ENCODE measurements around the gene UBASH3A.

UBASH3A gene

GRCh38 chr21:42456457-42456856 lies 52.8 kb downstream of the UBASH3A start:
- Histone ChIP-seq H3K4me1 (ENCODE audit: control insufficient read depth, insufficient read depth, low read length) (no peaks in the 10 kb centered on the region), H3K4me2 (ENCODE audit: low read length) (no peak overlapping the region), H3K9me3 (replicated peaks; ENCODE audit: low read length) (no peaks in the 10 kb centered on the region), H3K4me3 (ENCODE audit: low read length) (no peak overlapping the region), H3K9ac (ENCODE audit: low read depth, low read length) (no peak overlapping the region), H3K27me3 (ENCODE audit: control insufficient read depth, insufficient read depth, low read length) (peaks cover 5% of the 10 kb centered on the region), H3K36me3 (ENCODE audit: insufficient read depth, low read length) (no peaks in the 10 kb centered on the region)

- no peaks in the 10 kb centered on the region for H3K9me3 ChIP-seq (replicated peaks; ENCODE audit: low read length)
- no peaks in the 10 kb centered on the region for H3K36me3 ChIP-seq (ENCODE audit: insufficient read depth, low read length)
- H3K9ac ChIP-seq (ENCODE audit: low read depth, low read length): no peak overlapping the region
- H3K4me2 ChIP-seq (ENCODE audit: low read length): no peak overlapping the region
- peaks cover 5% of the 10 kb centered on the region for H3K27me3 ChIP-seq (ENCODE audit: control insufficient read depth, insufficient read depth, low read length)
- no peak overlapping the region for H3K4me3 ChIP-seq (ENCODE audit: low read length)
- no peaks in the 10 kb centered on the region for H3K4me1 ChIP-seq (ENCODE audit: control insufficient read depth, insufficient read depth, low read length)
Observed at GRCh38 chr21:42459082-42459460, 55.4 kb downstream of the UBASH3A start.

GRCh38 chr21:42459546-42460215 lies 56.0 kb downstream of the UBASH3A start:
- Histone ChIP-seq H3K9ac (ENCODE audit: low read depth, low read length) (no peak overlapping the region), H3K4me2 (ENCODE audit: low read length) (no peak overlapping the region), H3K4me1 (ENCODE audit: control insufficient read depth, insufficient read depth, low read length) (no peaks in the 10 kb centered on the region), H3K27me3 (ENCODE audit: control insufficient read depth, insufficient read depth, low read length) (peaks cover 2% of the 10 kb centered on the region), H3K36me3 (ENCODE audit: insufficient read depth, low read length) (no peaks in the 10 kb centered on the region), H3K4me3 (ENCODE audit: low read length) (no peak overlapping the region), H3K9me3 (replicated peaks; ENCODE audit: low read length) (no peaks in the 10 kb centered on the region)

GRCh38 chr21:42460391-42461184 lies 56.9 kb downstream of the UBASH3A start:
- peaks cover 2% of the 10 kb centered on the region for H3K27me3 ChIP-seq (ENCODE audit: control insufficient read depth, insufficient read depth, low read length)
- no peak overlapping the region for H3K9ac ChIP-seq (ENCODE audit: low read depth, low read length)
- no peak overlapping the region for H3K4me3 ChIP-seq (ENCODE audit: low read length)
- no peaks in the 10 kb centered on the region for H3K36me3 ChIP-seq (ENCODE audit: insufficient read depth, low read length)
- H3K4me1 ChIP-seq (ENCODE audit: control insufficient read depth, insufficient read depth, low read length): no peaks in the 10 kb centered on the region
- H3K9me3 ChIP-seq (replicated peaks; ENCODE audit: low read length): no peaks in the 10 kb centered on the region
- H3K4me2 ChIP-seq (ENCODE audit: low read length): no peak overlapping the region

GRCh38 chr21:42461185-42461520 lies 57.5 kb downstream of the UBASH3A start:
- Histone ChIP-seq H3K36me3 (ENCODE audit: insufficient read depth, low read length) (no peaks in the 10 kb centered on the region), H3K9ac (ENCODE audit: low read depth, low read length) (no peak overlapping the region), H3K27me3 (ENCODE audit: control insufficient read depth, insufficient read depth, low read length) (peaks cover 3% of the 10 kb centered on the region), H3K9me3 (replicated peaks; ENCODE audit: low read length) (no peaks in the 10 kb centered on the region), H3K4me3 (ENCODE audit: low read length) (no peak overlapping the region), H3K4me1 (ENCODE audit: control insufficient read depth, insufficient read depth, low read length) (no peaks in the 10 kb centered on the region), H3K4me2 (ENCODE audit: low read length) (no peak overlapping the region)

GRCh38 chr21:42461881-42462877 lies 58.5 kb downstream of the UBASH3A start:
- H3K4me3 ChIP-seq (ENCODE audit: low read length): no peak overlapping the region
- H3K4me1 ChIP-seq (ENCODE audit: control insufficient read depth, insufficient read depth, low read length): no peaks in the 10 kb centered on the region
- peaks cover 11% of the 10 kb centered on the region for H3K27me3 ChIP-seq (ENCODE audit: control insufficient read depth, insufficient read depth, low read length)
- no peak overlapping the region for H3K9ac ChIP-seq (ENCODE audit: low read depth, low read length)
- H3K36me3 ChIP-seq (ENCODE audit: insufficient read depth, low read length): no peaks in the 10 kb centered on the region
- no peak overlapping the region for H3K4me2 ChIP-seq (ENCODE audit: low read length)
- H3K9me3 ChIP-seq (replicated peaks; ENCODE audit: low read length): no peaks in the 10 kb centered on the region

- H3K36me3 ChIP-seq (ENCODE audit: insufficient read depth, low read length): no peaks in the 10 kb centered on the region
- H3K27me3 ChIP-seq (ENCODE audit: control insufficient read depth, insufficient read depth, low read length): peaks cover 28% of the 10 kb centered on the region
- no peak overlapping the region for H3K4me2 ChIP-seq (ENCODE audit: low read length)
- no peak overlapping the region for H3K9ac ChIP-seq (ENCODE audit: low read depth, low read length)
- no peaks in the 10 kb centered on the region for H3K4me1 ChIP-seq (ENCODE audit: control insufficient read depth, insufficient read depth, low read length)
- H3K9me3 ChIP-seq (replicated peaks; ENCODE audit: low read length): no peaks in the 10 kb centered on the region
- no peak overlapping the region for H3K4me3 ChIP-seq (ENCODE audit: low read length)
Observed at GRCh38 chr21:42463861-42464515, 60.3 kb downstream of the UBASH3A start.

- Histone ChIP-seq H3K36me3 (ENCODE audit: insufficient read depth, low read length) (no peaks in the 10 kb centered on the region), H3K9me3 (replicated peaks; ENCODE audit: low read length) (no peaks in the 10 kb centered on the region), H3K4me3 (ENCODE audit: low read length) (no peak overlapping the region), H3K4me1 (ENCODE audit: control insufficient read depth, insufficient read depth, low read length) (no peaks in the 10 kb centered on the region), H3K9ac (ENCODE audit: low read depth, low read length) (no peak overlapping the region), H3K4me2 (ENCODE audit: low read length) (no peak overlapping the region), H3K27me3 (ENCODE audit: control insufficient read depth, insufficient read depth, low read length) (peaks cover 33% of the 10 kb centered on the region)
Observed at GRCh38 chr21:42465008-42465802, 61.5 kb downstream of the UBASH3A start.

GRCh38 chr21:42465803-42466127 lies 62.1 kb downstream of the UBASH3A start:
- Histone ChIP-seq H3K4me3 (ENCODE audit: low read length) (no peak overlapping the region), H3K9ac (ENCODE audit: low read depth, low read length) (no peak overlapping the region), H3K9me3 (replicated peaks; ENCODE audit: low read length) (no peaks in the 10 kb centered on the region), H3K27me3 (ENCODE audit: control insufficient read depth, insufficient read depth, low read length) (peaks cover 33% of the 10 kb centered on the region), H3K36me3 (ENCODE audit: insufficient read depth, low read length) (no peaks in the 10 kb centered on the region), H3K4me2 (ENCODE audit: low read length) (no peak overlapping the region), H3K4me1 (ENCODE audit: control insufficient read depth, insufficient read depth, low read length) (no peaks in the 10 kb centered on the region)

GRCh38 chr21:42466700-42467099 lies 63.0 kb downstream of the UBASH3A start:
- H3K4me3 ChIP-seq (ENCODE audit: low read length): no peak overlapping the region
- H3K9ac ChIP-seq (ENCODE audit: low read depth, low read length): no peak overlapping the region
- H3K4me2 ChIP-seq (ENCODE audit: low read length): no peak overlapping the region
- H3K9me3 ChIP-seq (replicated peaks; ENCODE audit: low read length): no peaks in the 10 kb centered on the region
- no peaks in the 10 kb centered on the region for H3K4me1 ChIP-seq (ENCODE audit: control insufficient read depth, insufficient read depth, low read length)
- no peaks in the 10 kb centered on the region for H3K36me3 ChIP-seq (ENCODE audit: insufficient read depth, low read length)
- peaks cover 33% of the 10 kb centered on the region for H3K27me3 ChIP-seq (ENCODE audit: control insufficient read depth, insufficient read depth, low read length)

Data from skeletal muscle satellite cell (primary cell).